ENCODE results near the gene IQSEC2.
A peak's percentile ranks its signal among the peaks of the same experiment; 100 is the strongest.

Gene IQSEC2

DNA sequence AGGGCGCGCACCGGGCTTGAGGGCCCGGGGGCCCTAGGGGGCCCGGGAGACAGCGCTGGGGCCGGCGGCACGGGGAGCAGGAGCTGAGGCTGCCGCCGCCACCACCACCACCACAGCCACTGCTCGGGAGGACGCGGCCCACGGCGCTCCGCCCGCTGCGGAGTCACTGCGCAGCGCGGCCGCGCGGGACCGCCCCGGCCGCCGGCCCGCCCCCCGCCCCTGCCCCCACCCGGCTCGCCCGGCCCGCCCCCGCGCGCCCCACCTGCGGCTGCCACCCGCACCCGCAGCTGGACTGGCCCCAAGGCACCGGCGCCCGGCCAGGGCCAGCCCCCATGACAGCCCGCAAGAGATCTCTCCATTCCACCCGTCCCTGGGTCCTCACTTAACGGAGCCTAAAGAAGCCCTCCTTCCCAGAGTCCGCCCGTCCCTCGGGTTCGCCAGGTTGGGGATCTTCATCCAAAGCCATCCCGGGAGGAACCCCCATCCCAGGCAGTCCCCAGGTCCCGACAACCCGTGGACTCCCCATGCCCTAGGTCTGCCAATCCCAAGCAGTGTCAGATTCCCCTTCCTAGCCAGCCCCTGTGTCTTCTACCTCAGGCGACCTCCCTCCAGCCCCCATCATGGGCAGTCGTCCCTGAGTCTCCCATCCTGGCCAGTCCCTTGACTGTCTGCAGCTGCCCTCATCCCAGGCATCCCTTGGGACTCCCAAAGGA, 40.0 kb upstream of the IQSEC2 start:
- Mint-ChIP-seq H3K9me3 (peaks cover 16% of the 10 kb centered on the region), H3K4me3 (peak overlapping the region; percentile 79 to 88 (median 82)), H3K4me1 (peaks cover 34% of the 10 kb centered on the region), H3K27me3 (ENCODE audit: low read depth) (peaks cover 68% of the 10 kb centered on the region), H3K27ac (no peak overlapping the region), H3K36me3 (ENCODE audit: low read depth) (no peaks in the 10 kb centered on the region)
- no peak for TF ChIP-seq CTCF (IDR thresholded peaks at IDR 0.05; ENCODE audit: unreplicated experiment in 3 of 3)

DNA sequence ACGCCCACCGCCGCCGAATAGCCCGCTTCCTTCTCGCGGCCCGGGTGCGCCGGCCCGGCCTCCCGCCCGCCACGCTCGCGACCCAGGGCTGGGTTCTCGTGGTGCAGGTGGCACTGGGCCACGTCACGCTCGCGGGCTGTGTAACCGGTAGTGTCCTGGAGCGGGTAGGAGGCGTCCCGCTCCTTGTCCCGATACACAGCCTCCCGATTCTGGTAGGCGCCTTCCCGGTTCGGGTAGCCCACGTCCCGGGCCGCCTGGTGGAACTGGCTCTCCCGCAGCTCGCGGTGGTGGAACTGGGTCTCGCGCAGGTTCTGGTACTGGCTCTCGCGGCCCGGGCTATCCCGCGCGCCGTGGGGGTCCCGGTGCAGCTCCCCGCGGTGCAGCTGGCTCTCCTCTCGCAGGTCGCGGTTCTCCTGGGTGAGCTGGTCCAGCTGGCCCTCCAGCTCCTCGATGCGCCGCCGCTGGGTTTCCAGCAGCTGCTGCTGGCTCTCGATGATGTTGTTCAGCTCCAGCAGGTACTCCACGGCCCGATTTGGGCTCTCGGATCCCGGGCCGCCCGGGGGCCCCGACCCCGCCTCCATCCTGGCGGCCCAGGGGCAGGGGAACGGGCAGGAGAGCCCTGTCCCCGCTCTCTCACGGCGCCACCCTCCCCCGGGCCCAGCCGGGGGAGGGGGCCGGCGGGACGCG, 39.3 kb upstream of the IQSEC2 start:
- H3K27ac Mint-ChIP-seq = no peak overlapping the region
- H3K4me1 Mint-ChIP-seq = peaks cover 39% of the 10 kb centered on the region
- H3K9me3 Mint-ChIP-seq = peaks cover 16% of the 10 kb centered on the region
- peaks cover 62% of the 10 kb centered on the region for H3K27me3 Mint-ChIP-seq (ENCODE audit: low read depth)
- no peak for TF ChIP-seq CTCF (IDR thresholded peaks at IDR 0.05; ENCODE audit: unreplicated experiment in 3 of 3)
- H3K4me3 Mint-ChIP-seq = peak overlapping the region in 2 of 3 experiments; percentile 64 to 69
- no peaks in the 10 kb centered on the region for H3K36me3 Mint-ChIP-seq (ENCODE audit: low read depth)

- no peaks in the 10 kb centered on the region for H3K36me3 Mint-ChIP-seq (ENCODE audit: low read depth)
- TF ChIP-seq CTCF (IDR thresholded peaks at IDR 0.05; ENCODE audit: unreplicated experiment in 3 of 3) = no peak
- peaks cover 43% of the 10 kb centered on the region for H3K4me1 Mint-ChIP-seq
- H3K27me3 Mint-ChIP-seq (ENCODE audit: low read depth) = peaks cover 57% of the 10 kb centered on the region
- peak overlapping the region in 1 of 3 experiments; percentile 31 for H3K27ac Mint-ChIP-seq
- peak overlapping the region; percentile 90 to 95 (median 92) for H3K4me3 Mint-ChIP-seq
- H3K9me3 Mint-ChIP-seq = peaks cover 16% of the 10 kb centered on the region
Measured at GRCh38 chrX:53319614-53320542, 38.5 kb upstream of the IQSEC2 start.

DNA sequence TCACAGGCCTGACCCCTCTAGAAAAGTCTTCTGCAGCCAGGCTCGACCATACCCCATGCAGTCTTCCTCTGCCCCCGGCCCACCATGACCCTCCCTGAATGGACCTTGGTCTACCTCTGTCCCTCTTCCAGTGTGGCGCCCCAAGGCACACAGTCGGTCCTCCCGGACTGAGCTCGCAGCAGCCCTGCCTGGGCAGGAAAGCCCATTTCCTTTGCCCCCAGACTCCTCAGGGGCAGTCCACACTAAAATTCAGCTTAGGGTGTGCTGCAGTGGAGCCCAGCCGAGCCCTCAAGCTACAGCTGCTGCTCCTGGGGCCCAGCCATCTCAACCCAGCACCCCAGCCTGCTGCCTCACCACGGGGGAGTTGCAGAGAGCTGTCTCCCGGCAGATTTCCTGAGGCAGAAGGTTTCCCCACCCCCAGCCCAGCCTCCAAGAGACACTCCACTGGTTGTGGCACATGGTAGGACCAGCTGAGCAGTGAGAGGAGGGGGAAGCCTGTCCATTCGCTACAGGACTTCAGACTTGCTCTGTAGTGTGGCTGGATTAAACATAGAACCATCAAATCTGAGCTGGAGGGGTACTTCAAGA, 37.5 kb upstream of the IQSEC2 start:
- TF ChIP-seq CTCF (IDR thresholded peaks at IDR 0.05; ENCODE audit: unreplicated experiment in 3 of 3) = no peak
- Mint-ChIP-seq H3K27ac (peak overlapping the region in 1 of 3 experiments; percentile 40), H3K27me3 (ENCODE audit: low read depth) (peaks cover 56% of the 10 kb centered on the region), H3K36me3 (ENCODE audit: low read depth) (no peaks in the 10 kb centered on the region), H3K4me1 (peaks cover 43% of the 10 kb centered on the region), H3K4me3 (peak overlapping the region; percentile 90 to 95 (median 92)), H3K9me3 (peaks cover 12% of the 10 kb centered on the region)

DNA sequence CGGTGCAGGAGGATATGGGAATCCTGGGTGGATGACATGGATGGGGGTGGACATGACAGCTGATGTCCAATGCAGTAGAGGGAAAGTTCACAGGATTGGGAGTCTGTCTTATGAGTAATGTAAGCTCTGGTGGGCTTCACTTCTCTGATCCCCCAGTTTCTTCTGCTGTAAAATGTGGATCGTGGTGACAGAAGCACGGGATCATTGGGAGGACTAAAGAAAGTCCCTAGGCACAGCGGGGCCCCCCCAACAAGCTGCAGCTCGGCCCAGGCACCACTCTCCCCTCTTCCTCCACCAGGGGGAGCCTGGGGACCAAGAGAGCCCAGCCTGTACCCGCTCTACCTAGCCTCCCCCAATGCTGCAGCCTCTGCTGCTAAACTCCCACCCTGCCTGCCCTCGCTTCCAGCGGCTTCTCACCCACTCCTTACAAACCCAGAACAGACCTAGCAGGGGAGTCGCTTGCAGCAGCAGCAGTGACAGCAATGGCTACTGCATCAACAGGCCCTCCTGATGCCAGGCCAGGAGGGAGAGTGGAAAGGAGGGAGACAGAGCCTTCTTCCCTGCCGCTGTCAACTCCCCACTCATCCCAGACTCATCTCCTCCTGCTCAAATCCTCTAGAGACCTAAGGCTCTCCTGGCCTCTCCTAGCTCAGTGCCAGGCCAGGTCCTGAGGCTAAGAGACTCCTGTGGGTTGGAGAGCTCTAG, 36.1 kb upstream of the IQSEC2 start:
- TF ChIP-seq CTCF (IDR thresholded peaks at IDR 0.05; ENCODE audit: unreplicated experiment in 3 of 3) = peak; percentile 74 to 78 (median 76)
- no peaks in the 10 kb centered on the region for H3K36me3 Mint-ChIP-seq (ENCODE audit: low read depth)
- peaks cover 42% of the 10 kb centered on the region for H3K27me3 Mint-ChIP-seq (ENCODE audit: low read depth)
- H3K9me3 Mint-ChIP-seq = peaks cover 8% of the 10 kb centered on the region
- H3K27ac Mint-ChIP-seq = peak overlapping the region in 2 of 3 experiments; percentile 32 to 84
- H3K4me3 Mint-ChIP-seq = peak overlapping the region; percentile 60 to 95 (median 92)
- H3K4me1 Mint-ChIP-seq = peaks cover 48% of the 10 kb centered on the region

All from nephron (organoid).